GM23338 (cell line): ENCODE results near the gene USP24. TPM values are rescaled to one million over a fixed set of nuclear protein-coding genes. Genes with fewer than 3 reads are reported as not detected.

ENCODE experiments used
- ATAC-seq: fragments of 200-7000 bp; cut with Tn5 transposase; 3 replicates; pipeline ENCODE4 v1.9.1; 2020
- DNase-seq: peaks from one replicate; pipeline ENCODE4 v3.0.0-alpha.2; 2015; ENCODE audit warnings: low spot score
- H2AFZ ChIP-seq: fragments of 200-600 bp; sonication (generic); 2 replicates; pipeline ENCODE4 v1.8.0; 2016; ENCODE audit warnings: antibody characterized with exemption, mild to moderate bottlenecking, moderate library complexity
- H3F3A ChIP-seq: fragments of 200-600 bp; sonication (generic); replicated peaks from 2 replicates; pipeline ENCODE4 v1.8.0; 2017; ENCODE audit warnings: antibody characterized with exemption, mixed run types, low read depth
- H3K27ac ChIP-seq: fragments of 200-600 bp; sonication (generic); 2 replicates; pipeline ENCODE4 v1.6.1; 2016; ENCODE audit warnings: low read depth
- H3K27me3 ChIP-seq: fragments of 200-600 bp; sonication (generic); 2 replicates; pipeline ENCODE4 v1.8.0; 2016; ENCODE audit warnings: mild to moderate bottlenecking, mixed run types, moderate library complexity; ENCODE audit not compliant: insufficient read depth
- H3K36me3 ChIP-seq: fragments of 200-600 bp; sonication (generic); 2 replicates; pipeline ENCODE4 v1.8.0; 2016; ENCODE audit warnings: mild to moderate bottlenecking; ENCODE audit not compliant: insufficient read depth
- H3K4me1 ChIP-seq: fragments of 200-600 bp; sonication (generic); 2 replicates; pipeline ENCODE4 v1.8.0; 2016; ENCODE audit warnings: mild to moderate bottlenecking, moderate library complexity; ENCODE audit not compliant: insufficient read depth
- H3K4me2 ChIP-seq: fragments of 200-600 bp; sonication (generic); 2 replicates; pipeline ENCODE4 v1.7.1; 2017; ENCODE audit warnings: mixed run types
- H3K4me3 ChIP-seq: fragments of 200-600 bp; sonication (generic); 2 replicates; pipeline ENCODE4 v1.6.1; 2016; ENCODE audit warnings: mixed run types
- H3K79me2 ChIP-seq: fragments of 200-600 bp; sonication (generic); replicated peaks from 2 replicates; pipeline ENCODE4 v1.8.0; 2017; ENCODE audit warnings: mild to moderate bottlenecking; ENCODE audit not compliant: insufficient read depth
- H3K9me2 ChIP-seq: fragments of 200-600 bp; sonication (generic); 2 replicates; pipeline ENCODE4 v1.8.0; 2017; ENCODE audit not compliant: insufficient read depth
- H4K20me1 ChIP-seq: fragments of 200-600 bp; sonication (generic); replicated peaks from 2 replicates; pipeline ENCODE4 v1.8.0; 2017; ENCODE audit warnings: mild to moderate bottlenecking; ENCODE audit not compliant: insufficient read depth
- H3K27ac Mint-ChIP-seq: 2 replicates; pipeline ENCODE4 v1.8.0; 2020; ENCODE audit warnings: inconsistent platforms, mild to moderate bottlenecking, moderate library complexity, mixed read lengths
- H3K27me3 Mint-ChIP-seq: 3 replicates; pipeline ENCODE4 v1.8.0; 2022; ENCODE audit warnings: low read depth, mild to moderate bottlenecking, moderate library complexity, mixed read lengths, inconsistent platforms; ENCODE audit not compliant: insufficient read depth, poor library complexity
- H3K36me3 Mint-ChIP-seq: 3 replicates; pipeline ENCODE4 v1.8.0; 2021; ENCODE audit warnings: low read depth, mild to moderate bottlenecking, inconsistent platforms, moderate library complexity, mixed read lengths
- H3K4me1 Mint-ChIP-seq: 3 replicates; pipeline ENCODE4 v1.8.0; 2020; ENCODE audit warnings: mild to moderate bottlenecking, inconsistent platforms, mixed read lengths
- H3K4me3 Mint-ChIP-seq: 3 replicates; pipeline ENCODE4 v1.8.0; 2021; ENCODE audit warnings: moderate library complexity, mild to moderate bottlenecking, inconsistent platforms, mixed read lengths
- H3K9me3 Mint-ChIP-seq: 3 replicates; pipeline ENCODE4 v1.8.0; 2020; ENCODE audit warnings: moderate library complexity, mild to moderate bottlenecking, inconsistent platforms, mixed read lengths
- CREB1 ChIP-seq: fragments of 250-450 bp; sonication (Bioruptor Pico); IDR thresholded peaks from 2 replicates; pipeline ENCODE4 v1.5.0; 2020; ENCODE audit warnings: low read depth, mild to moderate bottlenecking, moderate library complexity
- CTCF ChIP-seq, 2 experiments: fragments of 200-600 bp in 1 of 2; sonication (generic) in 1 of 2; conservative IDR thresholded peaks; 2 replicates each; pipeline versions ENCODE4 v1.5.1 to v1.6.1; 2016 to 2017; ENCODE audit warnings: antibody characterized with exemption in 2 of 2, low read depth in 2 of 2, mild to moderate bottlenecking in 2 of 2, moderate library complexity in 1 of 2
- ETS1 ChIP-seq: IDR thresholded peaks from 2 replicates; pipeline ENCODE4 v1.6.1; 2016; ENCODE audit warnings: antibody characterized with exemption
- EZH2 ChIP-seq: fragments of 200-600 bp; sonication (generic); IDR thresholded peaks from one replicate; pipeline ENCODE4 v1.8.0; 2017; ENCODE audit warnings: antibody characterized with exemption, mild to moderate bottlenecking, low read depth; ENCODE audit not compliant: unreplicated experiment
- EZH2phosphoT487 ChIP-seq: fragments of 200-600 bp; sonication (generic); IDR thresholded peaks from one replicate; pipeline ENCODE4 v1.8.1; 2018; ENCODE audit warnings: antibody characterized with exemption; ENCODE audit not compliant: unreplicated experiment
- JUNB ChIP-seq: IDR thresholded peaks from one replicate; pipeline ENCODE4 v1.6.1; 2016; ENCODE audit warnings: antibody characterized with exemption; ENCODE audit not compliant: unreplicated experiment
- NANOG ChIP-seq: IDR thresholded peaks from 2 replicates; pipeline ENCODE4 v1.6.1; 2016; ENCODE audit warnings: antibody characterized with exemption, borderline replicate concordance
- POLR2AphosphoS5 ChIP-seq: IDR thresholded peaks from 2 replicates; pipeline ENCODE4 v1.6.1; 2016; ENCODE audit warnings: antibody characterized with exemption, low read depth
- REST ChIP-seq: IDR thresholded peaks from one replicate; pipeline ENCODE4 v1.6.1; 2018; ENCODE audit warnings: antibody characterized with exemption; ENCODE audit not compliant: unreplicated experiment
- STAT1 ChIP-seq: IDR thresholded peaks from one replicate; pipeline ENCODE4 v1.6.1; 2016; ENCODE audit warnings: antibody characterized with exemption; ENCODE audit not compliant: unreplicated experiment
- ZNF114 ChIP-seq: fragments of 250-450 bp; sonication (Bioruptor Pico); IDR thresholded peaks from 2 replicates; pipeline ENCODE4 v1.5.0; 2020; ENCODE audit warnings: mild to moderate bottlenecking, moderate library complexity
- ZNF331 ChIP-seq: fragments of 250-450 bp; sonication (Bioruptor Pico); IDR thresholded peaks from 2 replicates; pipeline ENCODE4 v1.5.0; 2020; ENCODE audit warnings: low read depth, mild to moderate bottlenecking, moderate library complexity
- ZNF462 ChIP-seq: fragments of 250-450 bp; sonication (Bioruptor Pico); IDR thresholded peaks from 2 replicates; pipeline ENCODE4 v1.5.0; 2020; ENCODE audit warnings: mild to moderate bottlenecking, moderate library complexity
- polyA plus RNA-seq: library from polyadenylated mRNA; unstranded; fragments of >200 nt; fragmentation: Nextera tagmentation; extraction: Ambion mirVana; gene quantifications from 2 replicates; pipeline ENCODE4 v1.2.1, GENCODE V29; 2016
- total RNA-seq: library from RNA; depleted of rRNA; stranded (reverse); fragments of >200 nt; shearing (Covaris generic); gene quantifications from 2 replicates; pipeline ENCODE4 v1.2.3, GENCODE V29; 2014

USP24 gene
- total and polyA plus RNA-seq, 2 experiments from 2014 or later = 12.1 to 32.6 TPM

GRCh38 chr1:55131218-55131617, 83.9 kb downstream of the USP24 start:
- no peaks in the 10 kb centered on the region; the same call in 1 of the 2 replicates for H4K20me1 ChIP-seq
- no peak for TF ChIP-seq ZNF331 (CRISPR knock-in tag)
- TF ChIP-seq NANOG = no peak
- no peak for TF ChIP-seq REST
- no peak for TF ChIP-seq CREB1 (CRISPR knock-in tag)
- no peak for TF ChIP-seq ZNF462 (CRISPR knock-in tag)
- TF ChIP-seq EZH2phosphoT487 = no peak
- no peak for TF ChIP-seq ZNF114
- no peak for TF ChIP-seq JUNB
- TF ChIP-seq EZH2 = no peak
- no peak for TF ChIP-seq CTCF (conservative IDR thresholded peaks at IDR 0.05; ENCODE audit: low read depth in 2 of 2)
- TF ChIP-seq STAT1 = no peak
- no peak for TF ChIP-seq POLR2AphosphoS5
- no peak for TF ChIP-seq ETS1
- peaks cover 2% of the 10 kb centered on the region for H3K27me3 Mint-ChIP-seq
- no peaks in the 10 kb centered on the region for H3K4me1 Mint-ChIP-seq
- no peaks in the 10 kb centered on the region for H3K9me2 ChIP-seq
- H3K9me3 Mint-ChIP-seq = no peaks in the 10 kb centered on the region
- H3F3A ChIP-seq = no peaks in the 10 kb centered on the region
- DNase-seq (no peak), ATAC-seq (no peak)
- H3K27me3 ChIP-seq = no peaks in the 10 kb centered on the region
- H3K36me3 ChIP-seq = peaks cover 32% of the 10 kb centered on the region
- H3K4me2 ChIP-seq = no peak overlapping the region
- H3K27ac Mint-ChIP-seq = no peak overlapping the region
- H3K4me1 ChIP-seq = no peaks in the 10 kb centered on the region
- no peak overlapping the region for H2AFZ ChIP-seq
- no peak overlapping the region for H3K4me3 Mint-ChIP-seq
- no peak overlapping the region for H3K27ac ChIP-seq
- H3K79me2 ChIP-seq = no peaks in the 10 kb centered on the region
- peaks cover 43% of the 10 kb centered on the region for H3K36me3 Mint-ChIP-seq
- no peak overlapping the region for H3K4me3 ChIP-seq
